Measurements from ENCODE around the gene PGAP6. TPM values are rescaled to one million over a fixed set of nuclear protein-coding genes. Genes with fewer than 3 reads are reported as not detected.
A peak's percentile ranks its signal among the peaks of the same experiment; 100 is the strongest.

Gene PGAP6
- total and polyA plus RNA-seq, 9 of the 15 experiments (the other 6 are each of a cell fraction or from before 2014, with no cell fraction given) = 0.45 to 50.2 (median 39.3) TPM

DNA sequence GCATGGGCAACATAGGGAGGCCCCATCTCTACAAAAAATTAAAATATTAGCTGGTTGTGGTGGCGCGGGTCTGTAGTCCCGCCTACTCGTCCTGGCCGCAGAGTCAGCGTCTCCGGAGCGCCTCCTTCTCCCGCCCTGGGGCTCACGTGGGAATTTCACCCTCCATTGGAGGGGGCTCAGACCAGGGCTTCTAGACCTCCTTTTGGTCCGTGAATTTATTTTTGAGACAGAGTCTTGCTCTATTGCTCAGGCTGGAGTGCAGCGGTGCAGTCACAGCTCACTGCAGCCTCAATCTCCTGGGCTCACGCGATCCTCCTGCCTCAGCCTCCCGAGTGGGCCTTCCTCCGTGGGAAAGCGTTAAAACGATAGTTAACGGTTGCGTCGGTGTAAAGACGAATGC, 14.8 kb upstream of the PGAP6 start (continued):
- TF ChIP-seq, protein P1, sequence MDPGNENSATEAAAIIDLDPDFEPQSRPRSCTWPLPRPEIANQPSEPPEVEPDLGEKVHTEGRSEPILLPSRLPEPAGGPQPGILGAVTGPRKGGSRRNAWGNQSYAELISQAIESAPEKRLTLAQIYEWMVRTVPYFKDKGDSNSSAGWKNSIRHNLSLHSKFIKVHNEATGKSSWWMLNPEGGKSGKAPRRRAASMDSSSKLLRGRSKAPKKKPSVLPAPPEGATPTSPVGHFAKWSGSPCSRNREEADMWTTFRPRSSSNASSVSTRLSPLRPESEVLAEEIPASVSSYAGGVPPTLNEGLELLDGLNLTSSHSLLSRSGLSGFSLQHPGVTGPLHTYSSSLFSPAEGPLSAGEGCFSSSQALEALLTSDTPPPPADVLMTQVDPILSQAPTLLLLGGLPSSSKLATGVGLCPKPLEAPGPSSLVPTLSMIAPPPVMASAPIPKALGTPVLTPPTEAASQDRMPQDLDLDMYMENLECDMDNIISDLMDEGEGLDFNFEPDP (CRISPR knock-in tag; IDR thresholded peaks at IDR 0.05) = no peak
- no peak for TF ChIP-seq ZNF551 (CRISPR knock-in tag; IDR thresholded peaks at IDR 0.05)
- no peak for TF ChIP-seq EGR1 (conservative IDR thresholded peaks at IDR 0.05)
- TF ChIP-seq GABPA (tag; conservative IDR thresholded peaks at IDR 0.05; ENCODE audit: low read depth) = no peak; the same call in 1 of the 2 replicates
- no peak for TF ChIP-seq ZNF232 (CRISPR knock-in tag; IDR thresholded peaks at IDR 0.05)
- 0 out of 2 replicates have a peak, but pooled peaks have one; percentile 68 for TF ChIP-seq FOXP1 (CRISPR knock-in tag; IDR thresholded peaks at IDR 0.05)
- no peak for TF ChIP-seq ARNT (IDR thresholded peaks at IDR 0.05)
- no peak for TF ChIP-seq NFIX (CRISPR knock-in tag; IDR thresholded peaks at IDR 0.05; ENCODE audit: low read depth)
- TF ChIP-seq, protein P2, sequence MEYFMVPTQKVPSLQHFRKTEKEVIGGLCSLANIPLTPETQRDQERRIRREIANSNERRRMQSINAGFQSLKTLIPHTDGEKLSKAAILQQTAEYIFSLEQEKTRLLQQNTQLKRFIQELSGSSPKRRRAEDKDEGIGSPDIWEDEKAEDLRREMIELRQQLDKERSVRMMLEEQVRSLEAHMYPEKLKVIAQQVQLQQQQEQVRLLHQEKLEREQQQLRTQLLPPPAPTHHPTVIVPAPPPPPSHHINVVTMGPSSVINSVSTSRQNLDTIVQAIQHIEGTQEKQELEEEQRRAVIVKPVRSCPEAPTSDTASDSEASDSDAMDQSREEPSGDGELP (CRISPR knock-in tag; IDR thresholded peaks at IDR 0.05; ENCODE audit: borderline replicate concordance) = peak; percentile 57; the same call in 1 of the 2 replicates
- TF ChIP-seq, protein P3, sequence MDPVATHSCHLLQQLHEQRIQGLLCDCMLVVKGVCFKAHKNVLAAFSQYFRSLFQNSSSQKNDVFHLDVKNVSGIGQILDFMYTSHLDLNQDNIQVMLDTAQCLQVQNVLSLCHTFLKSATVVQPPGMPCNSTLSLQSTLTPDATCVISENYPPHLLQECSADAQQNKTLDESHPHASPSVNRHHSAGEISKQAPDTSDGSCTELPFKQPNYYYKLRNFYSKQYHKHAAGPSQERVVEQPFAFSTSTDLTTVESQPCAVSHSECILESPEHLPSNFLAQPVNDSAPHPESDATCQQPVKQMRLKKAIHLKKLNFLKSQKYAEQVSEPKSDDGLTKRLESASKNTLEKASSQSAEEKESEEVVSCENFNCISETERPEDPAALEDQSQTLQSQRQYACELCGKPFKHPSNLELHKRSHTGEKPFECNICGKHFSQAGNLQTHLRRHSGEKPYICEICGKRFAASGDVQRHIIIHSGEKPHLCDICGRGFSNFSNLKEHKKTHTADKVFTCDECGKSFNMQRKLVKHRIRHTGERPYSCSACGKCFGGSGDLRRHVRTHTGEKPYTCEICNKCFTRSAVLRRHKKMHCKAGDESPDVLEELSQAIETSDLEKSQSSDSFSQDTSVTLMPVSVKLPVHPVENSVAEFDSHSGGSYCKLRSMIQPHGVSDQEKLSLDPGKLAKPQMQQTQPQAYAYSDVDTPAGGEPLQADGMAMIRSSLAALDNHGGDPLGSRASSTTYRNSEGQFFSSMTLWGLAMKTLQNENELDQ (CRISPR knock-in tag; IDR thresholded peaks at IDR 0.05; ENCODE audit: borderline replicate concordance) = no peak
- no peak for TF ChIP-seq GATA2 (CRISPR knock-in tag; IDR thresholded peaks at IDR 0.05)
- no peak for TF ChIP-seq ESRRA (IDR thresholded peaks at IDR 0.05; ENCODE audit: borderline replicate concordance, low read depth)
- peak; percentile 65 for TF ChIP-seq POLR2A (conservative IDR thresholded peaks at IDR 0.05)
- no peak for TF ChIP-seq KAT2B (IDR thresholded peaks at IDR 0.05; ENCODE audit: low read depth, low read length)
- no peak for TF ChIP-seq ZNF217 (CRISPR knock-in tag; IDR thresholded peaks at IDR 0.05)
- TF ChIP-seq, protein P4, sequence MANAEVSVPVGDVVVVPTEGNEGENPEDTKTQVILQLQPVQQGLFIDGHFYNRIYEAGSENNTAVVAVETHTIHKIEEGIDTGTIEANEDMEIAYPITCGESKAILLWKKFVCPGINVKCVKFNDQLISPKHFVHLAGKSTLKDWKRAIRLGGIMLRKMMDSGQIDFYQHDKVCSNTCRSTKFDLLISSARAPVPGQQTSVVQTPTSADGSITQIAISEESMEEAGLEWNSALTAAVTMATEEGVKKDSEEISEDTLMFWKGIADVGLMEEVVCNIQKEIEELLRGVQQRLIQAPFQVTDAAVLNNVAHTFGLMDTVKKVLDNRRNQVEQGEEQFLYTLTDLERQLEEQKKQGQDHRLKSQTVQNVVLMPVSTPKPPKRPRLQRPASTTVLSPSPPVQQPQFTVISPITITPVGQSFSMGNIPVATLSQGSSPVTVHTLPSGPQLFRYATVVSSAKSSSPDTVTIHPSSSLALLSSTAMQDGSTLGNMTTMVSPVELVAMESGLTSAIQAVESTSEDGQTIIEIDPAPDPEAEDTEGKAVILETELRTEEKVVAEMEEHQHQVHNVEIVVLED (CRISPR knock-in tag; IDR thresholded peaks at IDR 0.05) = no peak
- TF ChIP-seq ZBED1 (IDR thresholded peaks at IDR 0.05) = no peak
- TF ChIP-seq, protein P5, sequence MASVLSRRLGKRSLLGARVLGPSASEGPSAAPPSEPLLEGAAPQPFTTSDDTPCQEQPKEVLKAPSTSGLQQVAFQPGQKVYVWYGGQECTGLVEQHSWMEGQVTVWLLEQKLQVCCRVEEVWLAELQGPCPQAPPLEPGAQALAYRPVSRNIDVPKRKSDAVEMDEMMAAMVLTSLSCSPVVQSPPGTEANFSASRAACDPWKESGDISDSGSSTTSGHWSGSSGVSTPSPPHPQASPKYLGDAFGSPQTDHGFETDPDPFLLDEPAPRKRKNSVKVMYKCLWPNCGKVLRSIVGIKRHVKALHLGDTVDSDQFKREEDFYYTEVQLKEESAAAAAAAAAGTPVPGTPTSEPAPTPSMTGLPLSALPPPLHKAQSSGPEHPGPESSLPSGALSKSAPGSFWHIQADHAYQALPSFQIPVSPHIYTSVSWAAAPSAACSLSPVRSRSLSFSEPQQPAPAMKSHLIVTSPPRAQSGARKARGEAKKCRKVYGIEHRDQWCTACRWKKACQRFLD (CRISPR knock-in tag; IDR thresholded peaks at IDR 0.05) = no peak
- no peak for TF ChIP-seq DACH1 (IDR thresholded peaks at IDR 0.05; ENCODE audit: partially characterized antibody)
- TF ChIP-seq ZNF436 (CRISPR knock-in tag; IDR thresholded peaks at IDR 0.05) = no peak
- no peak for TF ChIP-seq NFATC3 (IDR thresholded peaks at IDR 0.05)
- TF ChIP-seq, protein P6, sequence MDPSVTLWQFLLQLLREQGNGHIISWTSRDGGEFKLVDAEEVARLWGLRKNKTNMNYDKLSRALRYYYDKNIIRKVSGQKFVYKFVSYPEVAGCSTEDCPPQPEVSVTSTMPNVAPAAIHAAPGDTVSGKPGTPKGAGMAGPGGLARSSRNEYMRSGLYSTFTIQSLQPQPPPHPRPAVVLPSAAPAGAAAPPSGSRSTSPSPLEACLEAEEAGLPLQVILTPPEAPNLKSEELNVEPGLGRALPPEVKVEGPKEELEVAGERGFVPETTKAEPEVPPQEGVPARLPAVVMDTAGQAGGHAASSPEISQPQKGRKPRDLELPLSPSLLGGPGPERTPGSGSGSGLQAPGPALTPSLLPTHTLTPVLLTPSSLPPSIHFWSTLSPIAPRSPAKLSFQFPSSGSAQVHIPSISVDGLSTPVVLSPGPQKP (CRISPR knock-in tag; IDR thresholded peaks at IDR 0.05) = no peak

Data from K562 (cell line).